ENCODE data around the gene RRAGA.
"Not testable (repeated sequence)": the region's sequence is repeated elsewhere in the genome, so short reads cannot be mapped to it uniquely, and the experiment has no call there.

Gene RRAGA, protein sequence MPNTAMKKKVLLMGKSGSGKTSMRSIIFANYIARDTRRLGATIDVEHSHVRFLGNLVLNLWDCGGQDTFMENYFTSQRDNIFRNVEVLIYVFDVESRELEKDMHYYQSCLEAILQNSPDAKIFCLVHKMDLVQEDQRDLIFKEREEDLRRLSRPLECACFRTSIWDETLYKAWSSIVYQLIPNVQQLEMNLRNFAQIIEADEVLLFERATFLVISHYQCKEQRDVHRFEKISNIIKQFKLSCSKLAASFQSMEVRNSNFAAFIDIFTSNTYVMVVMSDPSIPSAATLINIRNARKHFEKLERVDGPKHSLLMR

GRCh38 chr9:19048966-19049916 lies at the start of gene RRAGA:
Gene RRAGA, plus strand, starts transcription at chr9:19049427. Its CDS starts 233 bp downstream, at chr9:19049660.
- DNase-seq (ENCODE audit: low spot score): peak; percentile 89

DNA sequence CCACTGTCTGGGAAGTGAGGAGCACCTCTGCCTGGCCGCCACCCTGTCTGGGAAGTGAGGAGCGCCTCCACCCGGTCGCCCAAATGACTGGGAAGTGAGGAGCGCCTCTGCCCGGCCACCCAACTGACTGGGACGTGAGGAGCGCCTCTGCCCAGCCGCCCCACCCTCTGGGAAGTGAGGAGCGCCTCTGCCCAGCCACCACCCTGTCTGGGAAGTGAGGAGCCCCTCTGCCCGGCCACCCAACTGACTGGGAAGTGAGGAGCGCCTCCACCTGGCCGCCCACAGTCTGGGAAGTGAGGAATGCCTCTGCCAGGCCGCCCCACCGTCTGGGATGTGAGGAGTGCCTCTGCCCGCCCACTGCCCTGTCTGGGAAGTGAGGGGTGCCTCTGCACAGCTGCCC lies 49.1 kb upstream of the RRAGA start:
- DNase-seq (ENCODE audit: low spot score): no peak

DNA sequence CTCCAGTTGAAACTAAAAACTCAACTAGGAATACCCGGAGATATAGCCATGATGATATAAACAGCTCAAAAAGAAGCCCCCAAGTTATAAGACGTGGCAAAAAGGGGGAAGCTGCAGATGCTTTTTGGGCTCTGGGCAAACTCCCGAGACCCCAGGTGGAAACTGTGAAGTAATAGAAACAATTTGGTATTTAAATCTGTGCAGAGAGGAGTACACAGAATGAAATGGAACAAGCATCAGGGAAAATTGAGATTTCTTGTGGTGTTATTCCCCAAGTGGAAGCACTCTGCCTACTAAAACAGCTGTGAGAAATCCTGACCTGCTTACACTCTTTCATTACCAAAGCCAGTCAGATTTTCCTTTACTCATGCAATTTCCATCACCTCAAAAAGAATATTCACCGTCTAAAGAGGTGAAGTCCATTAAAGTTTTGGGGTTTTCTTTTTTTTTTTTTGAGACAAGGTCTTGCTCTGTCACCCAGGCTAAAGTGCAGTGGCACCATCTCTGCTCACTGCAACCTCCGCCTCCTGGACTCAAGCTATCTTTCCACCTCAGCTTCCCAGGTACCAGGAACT lies 39.7 kb upstream of the RRAGA start:
- DNase-seq (ENCODE audit: low spot score): no peak

DNA sequence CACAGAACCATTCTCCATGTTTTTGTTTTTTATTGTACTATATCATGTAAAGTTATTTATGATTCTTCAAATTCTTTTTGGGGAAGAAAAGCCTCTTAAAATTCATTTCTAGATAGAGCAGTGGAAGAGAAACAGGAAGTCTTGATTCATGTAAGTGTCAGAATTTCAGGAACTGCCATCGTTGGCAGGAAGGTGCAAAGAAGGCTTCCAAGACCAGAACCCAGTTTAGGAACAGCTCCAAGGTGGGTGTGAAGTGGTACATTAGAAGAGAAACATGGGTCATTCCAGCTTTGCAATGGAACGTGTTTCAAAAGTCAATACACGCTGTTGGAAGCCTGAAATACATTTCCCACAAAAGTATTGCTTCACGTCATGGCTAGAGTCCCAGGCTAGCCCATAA lies 31.0 kb upstream of the RRAGA start:
- no peak for DNase-seq (ENCODE audit: low spot score)

DNA sequence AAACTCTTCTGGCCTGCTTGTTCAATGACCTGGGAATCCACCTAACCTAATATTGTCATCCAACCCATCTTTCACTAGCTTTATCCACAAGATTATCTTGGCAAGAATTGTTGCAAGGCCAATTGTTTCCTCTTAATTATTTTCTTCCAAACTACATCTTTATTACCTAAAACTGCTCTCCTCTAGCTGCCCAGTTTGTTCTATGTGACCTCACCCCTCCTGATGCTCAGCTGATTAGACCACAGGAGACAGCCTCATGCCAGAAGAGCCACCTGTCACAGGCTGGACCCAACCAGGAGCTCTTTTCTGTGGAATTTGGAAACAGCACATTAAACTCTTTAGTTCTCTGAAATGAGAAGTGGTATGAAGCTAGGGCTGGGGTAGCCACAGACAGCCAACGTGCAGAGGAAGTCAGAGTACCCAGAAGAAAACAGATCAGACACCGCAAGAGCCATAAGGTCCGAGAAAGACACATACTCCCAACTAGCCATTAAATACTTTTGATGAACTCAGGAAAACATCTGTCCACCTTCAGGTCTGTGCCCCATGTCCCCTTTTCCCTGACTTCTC lies 28.3 kb upstream of the RRAGA start:
- DNase-seq (ENCODE audit: low spot score): no peak

DNA sequence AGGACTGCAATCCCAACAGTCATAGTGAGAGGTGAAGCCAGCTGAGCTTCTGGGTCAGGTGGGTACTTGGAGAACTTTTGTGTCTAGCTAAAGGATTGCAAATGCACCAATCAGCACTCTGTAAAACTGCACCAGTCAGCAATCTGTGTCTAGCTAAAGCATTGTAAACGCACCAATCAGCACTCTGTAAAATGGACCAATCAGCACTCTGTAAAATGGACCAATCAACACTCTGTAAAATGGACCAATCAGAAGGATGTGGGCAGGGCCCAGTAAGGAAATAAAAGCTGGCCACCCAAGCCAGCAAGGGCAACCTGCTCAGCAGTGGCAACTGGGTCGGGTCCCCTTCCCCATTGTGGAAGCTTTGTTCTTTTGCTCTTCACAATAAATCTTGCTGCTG lies 27.6 kb upstream of the RRAGA start:
- not testable (repeated sequence) for DNase-seq (ENCODE audit: low spot score)

GRCh38 chr9:19022206-19022605 lies 27.0 kb upstream of the RRAGA start:
- no peak for DNase-seq (ENCODE audit: low spot score)

GRCh38 chr9:19023078-19023477 lies 26.1 kb upstream of the RRAGA start:
- DNase-seq (ENCODE audit: low spot score): no peak

DNA sequence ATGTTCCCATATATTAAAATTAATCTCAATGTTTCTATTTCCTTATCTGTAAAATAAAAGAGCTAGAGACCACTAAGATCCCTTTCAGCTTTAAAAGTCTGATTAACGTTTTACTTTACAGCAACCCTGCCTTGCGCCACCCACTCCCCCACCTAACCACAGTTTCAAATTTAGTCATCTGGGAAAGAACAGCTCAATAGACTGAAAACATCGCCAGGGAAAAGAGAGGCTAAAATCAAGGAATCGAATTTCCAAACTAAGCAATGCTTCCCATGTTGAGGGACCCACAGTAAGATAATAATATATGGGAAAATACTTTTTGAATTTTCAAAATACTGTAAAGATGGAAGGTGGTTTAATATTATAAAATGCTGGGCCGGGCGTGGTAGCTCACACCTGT lies 22.9 kb upstream of the RRAGA start:
- DNase-seq (ENCODE audit: low spot score): no peak

GRCh38 chr9:19027825-19028224 lies 21.4 kb upstream of the RRAGA start:
- DNase-seq (ENCODE audit: low spot score): no peak

DNA sequence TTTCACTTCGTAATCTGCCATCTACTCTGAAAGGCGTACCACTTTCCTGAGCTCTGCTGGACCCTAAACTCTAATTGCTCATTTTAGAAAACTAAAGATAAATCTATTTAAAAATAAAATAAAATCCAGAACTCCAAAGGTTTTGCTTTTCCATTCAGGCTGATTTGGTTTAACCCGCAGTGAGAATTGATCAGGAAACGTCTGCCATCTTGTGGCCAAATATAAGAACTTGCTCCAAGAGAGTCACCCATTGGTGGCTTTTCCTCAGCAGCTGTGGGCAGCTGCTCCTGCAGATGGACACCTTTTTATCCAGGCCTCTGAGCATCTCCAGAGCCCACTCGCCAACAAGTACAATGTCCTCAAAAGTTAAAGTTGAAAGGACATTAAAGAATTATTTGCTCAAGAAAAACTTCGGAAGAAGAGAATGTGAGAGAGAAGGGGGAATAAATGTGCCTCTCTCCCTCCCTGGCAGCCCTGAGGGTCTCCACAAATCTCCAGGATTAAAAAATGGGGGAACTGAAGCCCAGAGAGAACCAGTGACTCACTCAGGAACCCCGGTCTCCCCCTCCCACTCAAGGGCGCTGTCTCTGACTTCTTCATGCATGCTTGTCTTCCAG lies 20.3 kb upstream of the RRAGA start:
- DNase-seq (ENCODE audit: low spot score): peak; percentile 83

DNA sequence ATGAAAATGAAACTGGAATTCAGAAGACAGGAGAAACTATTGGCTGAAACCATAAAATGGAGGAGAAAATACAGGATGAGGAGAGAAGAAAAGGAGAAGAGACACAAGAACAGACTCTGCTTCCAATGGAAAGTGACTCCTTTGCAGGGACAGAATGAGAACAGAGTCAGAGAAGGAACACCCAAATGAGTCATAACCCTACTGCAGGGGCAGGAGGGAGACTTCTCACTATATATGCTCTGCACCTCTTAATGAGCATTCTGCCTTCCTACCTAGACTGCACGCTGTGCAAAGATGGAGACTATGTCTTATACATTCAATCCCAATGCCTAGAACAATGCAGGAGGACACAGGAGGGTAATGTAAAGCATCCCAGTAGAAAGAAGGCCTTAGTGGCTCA lies 18.3 kb upstream of the RRAGA start:
- DNase-seq (ENCODE audit: low spot score): no peak

GRCh38 chr9:19032406-19032805 lies 16.8 kb upstream of the RRAGA start:
- DNase-seq (ENCODE audit: low spot score): no peak

GRCh38 chr9:19033015-19033414 lies 16.2 kb upstream of the RRAGA start, which contains the start of gene SAXO1:
Gene SAXO1, minus strand, starts transcription at chr9:19033209. Its CDS starts 301 bp downstream, at chr9:19032908.
- no peak for DNase-seq (ENCODE audit: low spot score)

GRCh38 chr9:19036611-19037010 lies 12.6 kb upstream of the RRAGA start:
- no peak for DNase-seq (ENCODE audit: low spot score)

GRCh38 chr9:19049917-19050636 lies 850 bp downstream of the RRAGA start:
- peak; percentile 39 for DNase-seq (ENCODE audit: low spot score)

DNA sequence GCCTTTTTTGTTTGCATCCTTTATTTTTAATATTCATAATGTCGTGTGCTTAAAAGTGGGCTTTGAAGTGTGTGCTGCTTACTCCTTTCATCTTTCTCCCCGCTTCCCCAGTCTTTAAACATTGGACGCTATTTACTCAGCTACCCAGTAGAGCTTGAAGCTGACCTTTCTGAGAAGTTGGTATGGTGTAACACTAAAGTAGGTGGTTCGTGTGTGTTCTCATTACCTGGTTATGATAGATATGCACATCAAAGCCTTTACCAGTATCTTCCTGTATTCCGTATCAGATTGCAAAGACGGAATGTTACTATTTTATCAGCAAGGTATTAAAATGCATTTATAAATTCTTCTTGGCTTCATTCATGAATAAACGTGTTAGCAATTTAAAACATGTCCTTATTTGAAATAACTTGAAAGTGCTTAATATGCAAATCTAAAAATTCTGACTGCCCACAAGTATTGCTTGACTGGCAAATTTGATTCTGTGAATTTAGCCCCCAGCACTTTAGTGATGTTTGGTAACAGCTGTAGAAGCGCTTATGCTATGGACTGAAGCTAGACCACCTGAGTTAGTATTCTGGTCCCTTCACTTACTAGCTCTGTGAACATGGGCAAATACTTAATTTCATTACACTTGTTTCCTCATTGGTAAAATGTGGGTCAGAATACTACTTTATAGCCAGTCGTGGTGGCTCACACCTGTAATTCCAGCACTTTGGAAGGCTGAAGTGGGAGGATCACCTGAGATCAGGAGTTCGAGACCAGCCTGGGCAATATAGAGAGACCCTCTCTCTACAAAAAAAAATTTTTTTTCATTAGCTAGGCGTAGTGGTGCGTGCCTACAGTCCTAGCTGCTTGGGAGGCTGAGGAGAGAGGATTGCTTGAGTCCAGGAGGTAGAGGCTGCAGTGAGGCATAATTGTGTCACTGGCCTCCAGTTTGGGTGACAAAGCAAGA lies 1.7 kb downstream of the RRAGA start:
- DNase-seq (ENCODE audit: low spot score): no peak

GRCh38 chr9:19057033-19057432 lies 7.8 kb downstream of the RRAGA start:
- no peak for DNase-seq (ENCODE audit: low spot score)

DNA sequence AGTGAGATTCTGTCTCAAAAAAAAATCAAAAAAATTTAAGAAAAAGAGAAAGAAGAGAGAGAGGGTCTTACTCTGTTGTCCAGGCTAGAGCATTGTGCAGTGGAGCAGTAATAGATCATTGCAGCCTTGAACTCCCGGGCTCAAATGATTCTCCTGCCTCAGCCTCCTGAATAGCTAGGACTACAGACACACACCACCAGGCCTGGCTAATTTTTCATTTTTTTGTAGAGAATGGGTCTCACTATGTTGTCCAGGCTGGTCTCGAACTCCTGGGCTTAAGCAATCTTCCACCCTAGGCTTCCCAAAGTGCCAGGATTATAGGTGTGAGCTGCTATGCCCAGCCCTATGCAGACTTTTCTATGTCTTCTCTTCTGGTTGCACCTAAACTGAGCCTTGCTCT lies 25.0 kb downstream of the RRAGA start:
- no peak for DNase-seq (ENCODE audit: low spot score)

- no peak for DNase-seq (ENCODE audit: low spot score)
Measured at GRCh38 chr9:19074836-19075235, 25.6 kb downstream of the RRAGA start.

Data from hepatic stellate cell (primary cell).